Endothelial cell of umbilical vein (primary cell): ENCODE results near the gene DDX31. TPM values are rescaled to one million over a fixed set of nuclear protein-coding genes. Genes with fewer than 3 reads are reported as not detected.

Experiments
- BruUV-seq: library from RNA; stranded (reverse); fragments of 400-500 nt; replicated peaks from 2 replicates; lab custom pipeline; 2021; lab: Mats Ljungman, UMichigan
- CTCF ChIA-PET: fragments of 300-600, 350-600 bp; sonication (Branson Sonifier 250); formaldehyde crosslinking; loops from one replicate; lab custom pipeline; 2021; ENCODE audit warnings: antibody characterized with exemption, inconsistent platforms; lab: Charles Lee
- POLR2A ChIA-PET: fragments of 300-600, 350-600 bp; sonication (Branson Sonifier 250); formaldehyde crosslinking; loops from one replicate; lab custom pipeline; 2021; ENCODE audit warnings: antibody characterized with exemption, inconsistent platforms; lab: Charles Lee
- DNase-seq: peaks from one replicate; pipeline ENCODE4 v3.0.0-alpha.2; 2011; ENCODE audit warnings: low read depth, low spot score
- FAIRE-seq: peaks from 2 replicates; lab custom pipeline; 2011; peaks lifted over from hg19 to GRCh38; lab: Jason Lieb, UNC
- H2AFZ ChIP-seq: 2 replicates; pipeline ENCODE4 v1.6.0; 2012; ENCODE audit warnings: low read depth, low read length, control low read depth, inconsistent platforms
- H3K27ac ChIP-seq: 2 replicates; pipeline ENCODE4 v1.5.1; 2011; ENCODE audit warnings: low read depth, mild to moderate bottlenecking, control low read depth, low read length, moderate library complexity; ENCODE audit not compliant: insufficient read depth
- H3K27me3 ChIP-seq, 2 experiments: 2 replicates each; pipeline versions ENCODE4 v1.6.0 to v1.6.1; 2011; ENCODE audit warnings: low read length in 2 of 2, mixed read lengths in 1 of 2; ENCODE audit not compliant: control insufficient read depth in 2 of 2, insufficient read depth in 2 of 2
- H3K36me3 ChIP-seq, 2 experiments: 2 replicates in 1 of 2; 3 replicates in 1 of 2; pipeline ENCODE4 v1.5.1; 2011; ENCODE audit warnings: low read length in 2 of 2, mild to moderate bottlenecking in 1 of 2, moderate library complexity in 1 of 2; ENCODE audit not compliant: control insufficient read depth in 2 of 2, insufficient read depth in 2 of 2; ENCODE audit errors: extremely low read depth in 1 of 2
- H3K4me1 ChIP-seq: 3 replicates; pipeline ENCODE4 v1.5.1; 2011; ENCODE audit warnings: mild to moderate bottlenecking, low read length; ENCODE audit not compliant: control insufficient read depth, insufficient read depth; ENCODE audit errors: extremely low read depth
- H3K4me2 ChIP-seq: 2 replicates; pipeline ENCODE4 v1.6.1; 2011; ENCODE audit warnings: low read length, control low read depth, mixed read lengths; ENCODE audit not compliant: insufficient read depth
- H3K4me3 ChIP-seq, 3 experiments: fragments of 200-600 bp in 1 of 3; sonication (generic), shearing (Covaris generic) in 1 of 3; replicated peaks in 1 of 3; 2 replicates each; pipeline ENCODE4 v1.5.1; 2011 to 2016; ENCODE audit warnings: control low read depth in 3 of 3, low read length in 3 of 3, mild to moderate bottlenecking in 2 of 3, inconsistent platforms in 1 of 3, low read depth in 1 of 3, moderate library complexity in 1 of 3; ENCODE audit not compliant: insufficient read depth in 1 of 3
- H3K79me2 ChIP-seq: 2 replicates; pipeline ENCODE4 v1.6.0; 2012; ENCODE audit warnings: low read length, inconsistent platforms; ENCODE audit not compliant: control insufficient read depth, insufficient read depth
- H3K9ac ChIP-seq: replicated peaks from 2 replicates; pipeline ENCODE3; 2011; ENCODE audit warnings: low read length, control low read depth; ENCODE audit not compliant: insufficient read depth; ENCODE audit errors: extremely low read depth
- H3K9me1 ChIP-seq: replicated peaks from 3 replicates; pipeline ENCODE4 v1.6.0; 2011; ENCODE audit warnings: mild to moderate bottlenecking, low read length; ENCODE audit not compliant: control insufficient read depth, insufficient read depth; ENCODE audit errors: extremely low read depth
- H3K9me3 ChIP-seq: replicated peaks from 2 replicates; pipeline ENCODE4 v1.5.1; 2012; ENCODE audit warnings: low read length, inconsistent platforms; ENCODE audit not compliant: control insufficient read depth, insufficient read depth
- H4K20me1 ChIP-seq: replicated peaks from 2 replicates; pipeline ENCODE3; 2011; ENCODE audit warnings: mild to moderate bottlenecking, low read length; ENCODE audit not compliant: control insufficient read depth, insufficient read depth; ENCODE audit errors: extremely low read depth
- EZH2 ChIP-seq: IDR thresholded peaks from 2 replicates; pipeline ENCODE4 v1.6.1; 2012; ENCODE audit warnings: borderline replicate concordance, low read depth, mild to moderate bottlenecking, moderate library complexity, low read length, inconsistent platforms; ENCODE audit not compliant: severe bottlenecking
- FOS ChIP-seq: IDR thresholded peaks from 2 replicates; pipeline ENCODE4 v1.6.1; 2011; ENCODE audit warnings: mild to moderate bottlenecking, low read length, moderate library complexity, borderline replicate concordance; ENCODE audit not compliant: insufficient read depth
- GATA2 ChIP-seq: IDR thresholded peaks from 2 replicates; pipeline ENCODE4 v1.7.0; 2011; ENCODE audit warnings: low read depth, mild to moderate bottlenecking, moderate library complexity, mixed read lengths, low read length; ENCODE audit not compliant: insufficient read length, insufficient read depth
- JUN ChIP-seq: IDR thresholded peaks from 2 replicates; pipeline ENCODE4 v1.6.1; 2011; ENCODE audit warnings: borderline replicate concordance, low read depth; ENCODE audit not compliant: insufficient read length, insufficient read depth
- MYC ChIP-seq: IDR thresholded peaks from one replicate; pipeline ENCODE4 v1.6.1; 2011; ENCODE audit warnings: mild to moderate bottlenecking, low read depth, low read length
- POLR2A ChIP-seq: IDR thresholded peaks from 2 replicates; pipeline ENCODE4 v1.6.1; 2012; ENCODE audit warnings: low read depth, mild to moderate bottlenecking, control low read depth, low read length
- POLR2AphosphoS5 ChIP-seq: IDR thresholded peaks from 2 replicates; pipeline ENCODE4 v1.6.1; 2012; ENCODE audit warnings: low read depth, mild to moderate bottlenecking, control low read depth, low read length, moderate library complexity; ENCODE audit not compliant: insufficient read depth
- dilution Hi-C: fragments of 300-500 bp; cut with MboI; formaldehyde crosslinking; loops from one replicate; pipeline ENCODE4 v1.15.0; 2019; ENCODE audit warnings: low sequenced_read_pairs; ENCODE audit not compliant: extremely low pct_ligation_motif_present
- intact Hi-C: fragments of 100-400 bp; cut with micrococcal nuclease; formaldehyde crosslinking; loops from one replicate; pipeline ENCODE4 v1.10.0; 2022
- polyA plus RNA-seq, 4 experiments: library from polyadenylated mRNA; depleted of rRNA in 3 of 4; stranded (reverse) in 3 of 4; unstranded in 1 of 4; fragments of >200 nt; gene quantifications; 2 replicates each; pipeline versions ENCODE4 v1.2.1 to v1.2.3, GENCODE V29; 2011 to 2012; ENCODE audit warnings: missing spikeins in 1 of 4
- total RNA-seq: library from RNA; stranded (reverse); gene quantifications from 2 replicates; pipeline ENCODE4 v1.2.3, GENCODE V29; 2021
- TF ChIP-seq, protein P1 (sequence below): IDR thresholded peaks from 2 replicates; pipeline ENCODE4 v1.6.1; 2011; ENCODE audit not compliant: insufficient read depth, insufficient read length
- TF ChIP-seq, protein P2 (sequence below), 2 donors: IDR thresholded peaks; 1 replicate in 1 of 2; 2 replicates in 1 of 2; pipeline ENCODE4 v1.5.1; 2011; ENCODE audit warnings: low read length in 2 of 2, mild to moderate bottlenecking in 2 of 2, moderate library complexity in 2 of 2, control low read depth in 1 of 2, inconsistent platforms in 1 of 2, low read depth in 1 of 2; ENCODE audit not compliant: insufficient read depth in 1 of 2; ENCODE audit errors: extremely low read depth in 1 of 2

The DDX31 gene
- total and polyA plus RNA-seq, 2 donors (not counting 3 experiments of a cell fraction or from before 2014, with no cell fraction given) = 8.0 to 16.3 TPM

DNA sequence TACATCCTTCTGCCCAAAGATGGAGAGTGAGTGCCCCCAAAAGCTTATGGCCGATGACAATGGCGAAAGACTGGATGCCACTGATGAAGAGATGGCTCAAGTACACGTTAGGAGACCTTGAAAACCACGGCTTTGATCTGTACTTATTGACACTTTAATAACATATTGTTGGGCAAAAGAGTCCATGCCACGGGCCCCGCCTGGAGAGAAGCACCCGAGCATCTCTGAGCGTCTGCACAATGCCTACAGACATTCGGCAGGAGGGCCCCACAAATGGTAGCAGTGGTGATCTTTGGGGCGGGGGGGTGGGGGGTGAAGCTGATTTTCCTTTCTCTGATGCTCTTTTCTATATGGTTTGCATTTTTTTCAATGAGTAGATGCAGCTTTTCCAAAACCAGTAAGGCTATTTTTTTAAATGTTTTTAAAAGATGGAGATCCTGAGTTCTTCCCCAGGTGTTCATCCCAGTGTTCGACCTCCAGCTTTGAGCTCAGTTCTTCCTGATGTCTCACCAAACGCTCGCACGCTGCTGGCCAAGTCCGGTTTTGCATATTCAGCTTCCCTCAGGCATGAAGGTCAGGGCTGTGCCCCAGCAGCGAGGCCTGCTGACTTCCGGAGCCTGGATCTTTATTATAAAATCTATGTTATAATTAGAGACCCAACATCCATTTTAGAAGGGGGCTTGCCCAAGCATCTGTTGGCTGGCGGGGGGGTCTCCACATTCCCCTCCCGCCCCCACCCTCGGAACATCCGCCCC is 121.6 kb downstream of the DDX31 start:
- H3K36me3 ChIP-seq = no peaks in the 10 kb centered on the region
- no peak for FAIRE-seq
- dilution Hi-C loops = no loop called here

More for the DNA sequence above, 121.6 kb downstream of the DDX31 start:
- Histone ChIP-seq H3K9me1 (no peaks in the 10 kb centered on the region), H3K27ac (peak overlapping the region; percentile 45), H3K4me3 (no peak overlapping the region), H2AFZ (no peak overlapping the region), H3K9ac (no peak overlapping the region), H3K27me3 (peaks cover 0 to 3% of the 10 kb centered on the region in 2 experiments), H3K79me2 (no peaks in the 10 kb centered on the region), H4K20me1 (no peaks in the 10 kb centered on the region), H3K4me2 (no peak overlapping the region), H3K4me1 (peaks cover 14% of the 10 kb centered on the region), H3K9me3 (no peaks in the 10 kb centered on the region)
- CTCF ChIA-PET = interaction anchor here (0.8 to 1.4 kb wide), 5 partner anchors 12 to 41 kb away, joined by 3 to 6 read pairs (median 3); no protein-coding TSS in a partner anchor
- POLR2A ChIA-PET = no interaction called here
- intact Hi-C loops = loop anchor here (2.0 kb wide), 2 partner anchors 35 to 41 kb away; partner anchors contain the start of gene BARHL1
- BruUV-seq = no TSS peak
- no peak for TF ChIP-seq GATA2
- TF ChIP-seq, protein P1, sequence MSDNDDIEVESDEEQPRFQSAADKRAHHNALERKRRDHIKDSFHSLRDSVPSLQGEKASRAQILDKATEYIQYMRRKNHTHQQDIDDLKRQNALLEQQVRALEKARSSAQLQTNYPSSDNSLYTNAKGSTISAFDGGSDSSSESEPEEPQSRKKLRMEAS = no peak
- TF ChIP-seq MYC = no peak
- no peak for TF ChIP-seq EZH2
- no peak for TF ChIP-seq FOS
- TF ChIP-seq POLR2A = no peak
- TF ChIP-seq POLR2AphosphoS5 = no peak
- TF ChIP-seq, protein P2, sequence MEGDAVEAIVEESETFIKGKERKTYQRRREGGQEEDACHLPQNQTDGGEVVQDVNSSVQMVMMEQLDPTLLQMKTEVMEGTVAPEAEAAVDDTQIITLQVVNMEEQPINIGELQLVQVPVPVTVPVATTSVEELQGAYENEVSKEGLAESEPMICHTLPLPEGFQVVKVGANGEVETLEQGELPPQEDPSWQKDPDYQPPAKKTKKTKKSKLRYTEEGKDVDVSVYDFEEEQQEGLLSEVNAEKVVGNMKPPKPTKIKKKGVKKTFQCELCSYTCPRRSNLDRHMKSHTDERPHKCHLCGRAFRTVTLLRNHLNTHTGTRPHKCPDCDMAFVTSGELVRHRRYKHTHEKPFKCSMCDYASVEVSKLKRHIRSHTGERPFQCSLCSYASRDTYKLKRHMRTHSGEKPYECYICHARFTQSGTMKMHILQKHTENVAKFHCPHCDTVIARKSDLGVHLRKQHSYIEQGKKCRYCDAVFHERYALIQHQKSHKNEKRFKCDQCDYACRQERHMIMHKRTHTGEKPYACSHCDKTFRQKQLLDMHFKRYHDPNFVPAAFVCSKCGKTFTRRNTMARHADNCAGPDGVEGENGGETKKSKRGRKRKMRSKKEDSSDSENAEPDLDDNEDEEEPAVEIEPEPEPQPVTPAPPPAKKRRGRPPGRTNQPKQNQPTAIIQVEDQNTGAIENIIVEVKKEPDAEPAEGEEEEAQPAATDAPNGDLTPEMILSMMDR (IDR thresholded peaks at IDR 0.05; ENCODE audit: extremely low read depth in 1 of 2, insufficient read depth in 1 of 2, low read depth in 1 of 2, low read length in 2 of 2) = no peak
- TF ChIP-seq JUN = no peak
- DNase-seq = no peak
